NB4 (cell line): ENCODE data around the gene FERD3L.

Experiments used
- MYC ChIP-seq: IDR thresholded peaks from 2 replicates; pipeline ENCODE4 v1.6.1; 2011; ENCODE audit warnings: low read depth, low read length
- POLR2A ChIP-seq: IDR thresholded peaks from 2 replicates; pipeline ENCODE4 v1.6.1; 2011; ENCODE audit warnings: mild to moderate bottlenecking; ENCODE audit not compliant: insufficient read length; ENCODE audit errors: extremely low read depth
- TF ChIP-seq, protein P1 (sequence below): IDR thresholded peaks from one replicate; pipeline ENCODE4 v1.5.1; 2012; ENCODE audit warnings: low read depth, low read length

DNA sequence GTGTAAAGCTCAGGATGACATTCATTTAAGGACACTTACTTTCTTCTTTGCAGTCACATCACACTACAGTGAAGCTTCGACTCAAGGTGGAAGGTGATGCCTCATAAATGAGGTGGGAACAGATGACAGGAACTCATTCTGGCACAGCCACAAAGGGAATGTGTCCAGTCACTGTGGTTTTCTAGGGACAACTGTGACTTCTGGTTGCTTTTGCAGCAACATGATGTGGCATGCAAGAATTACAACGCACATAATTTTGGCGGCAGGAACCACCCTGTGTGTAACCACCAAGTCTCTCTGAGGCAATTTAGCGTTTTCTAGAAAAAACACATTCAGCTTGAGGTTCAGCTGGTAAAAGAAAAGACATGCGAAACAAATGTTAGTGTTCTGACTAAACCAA is 32.0 kb upstream of the FERD3L start:
- TF ChIP-seq, protein P1, sequence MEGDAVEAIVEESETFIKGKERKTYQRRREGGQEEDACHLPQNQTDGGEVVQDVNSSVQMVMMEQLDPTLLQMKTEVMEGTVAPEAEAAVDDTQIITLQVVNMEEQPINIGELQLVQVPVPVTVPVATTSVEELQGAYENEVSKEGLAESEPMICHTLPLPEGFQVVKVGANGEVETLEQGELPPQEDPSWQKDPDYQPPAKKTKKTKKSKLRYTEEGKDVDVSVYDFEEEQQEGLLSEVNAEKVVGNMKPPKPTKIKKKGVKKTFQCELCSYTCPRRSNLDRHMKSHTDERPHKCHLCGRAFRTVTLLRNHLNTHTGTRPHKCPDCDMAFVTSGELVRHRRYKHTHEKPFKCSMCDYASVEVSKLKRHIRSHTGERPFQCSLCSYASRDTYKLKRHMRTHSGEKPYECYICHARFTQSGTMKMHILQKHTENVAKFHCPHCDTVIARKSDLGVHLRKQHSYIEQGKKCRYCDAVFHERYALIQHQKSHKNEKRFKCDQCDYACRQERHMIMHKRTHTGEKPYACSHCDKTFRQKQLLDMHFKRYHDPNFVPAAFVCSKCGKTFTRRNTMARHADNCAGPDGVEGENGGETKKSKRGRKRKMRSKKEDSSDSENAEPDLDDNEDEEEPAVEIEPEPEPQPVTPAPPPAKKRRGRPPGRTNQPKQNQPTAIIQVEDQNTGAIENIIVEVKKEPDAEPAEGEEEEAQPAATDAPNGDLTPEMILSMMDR = no peak
- TF ChIP-seq POLR2A (no peak), MYC (no peak)
